Measurements from ENCODE around the gene SHROOM2.

SHROOM2 gene

GRCh38 chrX:9867226-9867625 lies 81.0 kb downstream of the SHROOM2 start:
- DNase-seq (ENCODE audit: low spot score) = no peak
- TF ChIP-seq CTCF (IDR thresholded peaks at IDR 0.05; ENCODE audit: extremely low read depth, insufficient read depth, missing control alignments) = no peak
- in situ Hi-C loops (cut with MboI; ENCODE audit: low pct_unique_long_range_greater_than_20kb, low sequenced_read_pairs, unreplicated experiment) = no loop called here

- in situ Hi-C loops (cut with MboI; ENCODE audit: low pct_unique_long_range_greater_than_20kb, low sequenced_read_pairs, unreplicated experiment) = no loop called here
Measured at GRCh38 chrX:9867753-9868152, 81.5 kb downstream of the SHROOM2 start.

GRCh38 chrX:9871701-9872268 lies 85.6 kb downstream of the SHROOM2 start:
- no peak for TF ChIP-seq CTCF (IDR thresholded peaks at IDR 0.05; ENCODE audit: extremely low read depth, insufficient read depth, missing control alignments)
- no peak for DNase-seq (ENCODE audit: low spot score)
- in situ Hi-C loops (cut with MboI; ENCODE audit: low pct_unique_long_range_greater_than_20kb, low sequenced_read_pairs, unreplicated experiment) = loop anchor here (10.0 kb wide), 1 partner anchor 243 kb away; no protein-coding TSS in a partner anchor

More at GRCh38 chrX:9867753-9868152, 81.5 kb downstream of the SHROOM2 start:
- TF ChIP-seq CTCF (IDR thresholded peaks at IDR 0.05; ENCODE audit: extremely low read depth, insufficient read depth, missing control alignments) = no peak
- DNase-seq (ENCODE audit: low spot score) = no peak

GRCh38 chrX:9873360-9873759 lies 87.1 kb downstream of the SHROOM2 start:
- in situ Hi-C loops (cut with MboI; ENCODE audit: low pct_unique_long_range_greater_than_20kb, low sequenced_read_pairs, unreplicated experiment) = loop anchor here (10.0 kb wide), 1 partner anchor 241 kb away; no protein-coding TSS in a partner anchor
- no peak for DNase-seq (ENCODE audit: low spot score)
- TF ChIP-seq CTCF (IDR thresholded peaks at IDR 0.05; ENCODE audit: extremely low read depth, insufficient read depth, missing control alignments) = no peak

- peak; percentile 67 for DNase-seq (ENCODE audit: low spot score)
- TF ChIP-seq CTCF (IDR thresholded peaks at IDR 0.05; ENCODE audit: extremely low read depth, insufficient read depth, missing control alignments) = peak; percentile 72
- in situ Hi-C loops (cut with MboI; ENCODE audit: low pct_unique_long_range_greater_than_20kb, low sequenced_read_pairs, unreplicated experiment) = loop anchor here (10.0 kb wide), 1 partner anchor 241 kb away; no protein-coding TSS in a partner anchor
Measured at GRCh38 chrX:9873952-9874351, 87.7 kb downstream of the SHROOM2 start.

GRCh38 chrX:9874483-9874882 lies 88.3 kb downstream of the SHROOM2 start:
- in situ Hi-C loops (cut with MboI; ENCODE audit: low pct_unique_long_range_greater_than_20kb, low sequenced_read_pairs, unreplicated experiment) = loop anchor here (10.0 kb wide), 1 partner anchor 240 kb away; no protein-coding TSS in a partner anchor
- no peak for DNase-seq (ENCODE audit: low spot score)
- TF ChIP-seq CTCF (IDR thresholded peaks at IDR 0.05; ENCODE audit: extremely low read depth, insufficient read depth, missing control alignments) = no peak
